HL-60/S4 treated with retinoic acid at 250 ng/mL for 4 days and 3 days (cell line): ENCODE data around the gene BTAF1.
"Not testable (repeated sequence)": the region's sequence is repeated elsewhere in the genome, so short reads cannot be mapped to it uniquely, and the experiment has no call there.

Source experiments
- in situ Hi-C: fragments of 300-500 bp; cut with MboI; formaldehyde crosslinking; loops from 2 replicates; pipeline ENCODE4 v1.7.0; 2022; ENCODE audit warnings: low sequenced_read_pairs

Gene BTAF1

GRCh38 chr10:91976317-91977051, 52.9 kb downstream of the BTAF1 start:
- in situ Hi-C loops, result no loop called here

DNA sequence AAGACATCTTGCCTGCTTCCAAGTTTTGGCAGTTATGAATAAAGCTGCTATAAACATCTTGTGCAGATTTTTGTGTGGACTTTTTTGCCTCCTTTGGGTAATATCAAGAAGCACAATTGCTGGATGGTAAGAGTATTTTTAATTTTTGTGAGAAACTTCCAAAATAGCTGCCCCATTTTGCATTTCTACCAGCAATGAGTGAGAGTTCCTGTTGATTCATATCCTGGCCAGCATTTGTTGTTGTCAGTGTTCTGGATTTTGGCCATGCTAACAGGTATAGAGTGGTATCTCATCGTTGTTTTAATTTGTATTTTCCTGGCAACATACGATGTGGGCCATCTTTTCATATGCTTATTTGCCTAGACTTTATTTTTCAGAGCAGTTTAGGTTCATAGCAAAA, 53.9 kb downstream of the BTAF1 start:
- in situ Hi-C loops, result no loop called here

GRCh38 chr10:91978585-91978984, 55.0 kb downstream of the BTAF1 start:
- in situ Hi-C loops, result no loop called here

- in situ Hi-C loops, result no loop called here
Observed at GRCh38 chr10:91980319-91980718, 56.7 kb downstream of the BTAF1 start.

- in situ Hi-C loops, result no loop called here
Observed at GRCh38 chr10:91983416-91983815, 59.8 kb downstream of the BTAF1 start.

DNA sequence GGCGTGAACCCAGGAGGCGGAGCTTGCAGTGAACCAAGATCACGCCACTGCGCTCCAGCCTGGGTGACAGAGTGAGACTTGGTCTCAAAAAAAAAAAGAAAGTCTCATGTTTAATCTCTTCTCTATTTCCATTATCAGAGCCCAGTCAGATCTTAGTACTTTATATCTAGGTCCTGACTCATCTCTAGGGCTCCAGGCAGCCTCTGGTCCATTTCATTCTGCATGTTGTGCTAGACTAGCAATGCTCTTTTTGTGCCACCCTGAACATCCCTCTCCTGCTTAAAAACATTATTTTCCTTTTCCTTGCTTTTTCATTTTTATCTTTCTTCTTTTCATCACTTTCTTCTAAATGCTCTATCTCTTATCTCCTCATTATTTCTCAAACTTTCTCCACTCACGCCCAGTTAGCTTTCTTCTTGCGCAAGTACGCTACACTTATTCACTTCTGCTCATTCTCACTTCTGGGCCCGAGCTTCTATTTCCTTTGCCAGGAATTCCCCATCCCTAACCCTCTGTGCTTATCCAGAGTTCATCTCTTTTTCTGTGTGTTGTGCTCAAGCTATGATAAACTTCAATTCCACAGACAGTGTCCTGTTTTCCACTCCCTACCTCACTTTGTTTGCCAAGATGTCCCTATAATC, 63.9 kb downstream of the BTAF1 start:
- in situ Hi-C loops, result no loop called here

- in situ Hi-C loops, result no loop called here
Observed at GRCh38 chr10:91992031-91992430, 68.5 kb downstream of the BTAF1 start.

DNA sequence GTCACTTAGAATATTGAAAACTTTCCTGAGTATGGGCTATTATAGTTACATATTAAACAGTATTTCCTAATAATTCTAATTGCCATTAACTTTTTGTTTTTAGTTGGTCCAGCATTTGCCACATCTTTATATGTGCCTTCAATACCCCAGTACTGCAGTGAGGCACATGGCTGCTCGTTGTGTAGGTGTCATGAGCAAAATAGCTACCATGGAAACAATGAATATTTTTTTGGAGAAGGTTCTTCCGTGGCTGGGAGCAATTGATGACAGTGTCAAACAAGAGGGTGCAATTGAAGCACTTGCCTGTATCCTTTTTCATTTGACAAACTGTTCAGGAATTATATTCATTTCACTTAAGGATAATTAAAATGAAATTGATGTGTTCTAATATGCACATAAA, 72.7 kb downstream of the BTAF1 start:
- in situ Hi-C loops, result no loop called here

GRCh38 chr10:92001581-92001980, 78.0 kb downstream of the BTAF1 start:
- in situ Hi-C loops, result no loop called here

GRCh38 chr10:92001995-92002394, 78.4 kb downstream of the BTAF1 start:
- in situ Hi-C loops, result no loop called here

DNA sequence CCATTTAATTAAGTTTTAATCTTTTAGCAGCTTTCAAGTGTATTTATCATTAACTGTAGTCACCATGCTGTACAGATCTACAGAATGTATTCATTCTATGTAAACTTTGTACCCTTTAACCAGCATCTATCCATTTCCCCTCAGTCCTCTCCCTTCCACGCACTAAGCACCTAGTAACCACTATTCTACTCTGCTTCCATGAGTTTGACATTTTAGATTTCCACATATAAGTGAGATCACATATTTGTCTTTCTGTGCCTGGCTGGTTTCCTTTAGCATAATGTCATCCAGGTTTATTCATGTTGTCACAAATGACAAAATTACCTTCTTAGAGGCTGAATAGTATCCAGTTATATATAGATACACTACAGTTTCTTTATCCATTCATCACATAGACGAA, 79.7 kb downstream of the BTAF1 start:
- in situ Hi-C loops, result no loop called here

DNA sequence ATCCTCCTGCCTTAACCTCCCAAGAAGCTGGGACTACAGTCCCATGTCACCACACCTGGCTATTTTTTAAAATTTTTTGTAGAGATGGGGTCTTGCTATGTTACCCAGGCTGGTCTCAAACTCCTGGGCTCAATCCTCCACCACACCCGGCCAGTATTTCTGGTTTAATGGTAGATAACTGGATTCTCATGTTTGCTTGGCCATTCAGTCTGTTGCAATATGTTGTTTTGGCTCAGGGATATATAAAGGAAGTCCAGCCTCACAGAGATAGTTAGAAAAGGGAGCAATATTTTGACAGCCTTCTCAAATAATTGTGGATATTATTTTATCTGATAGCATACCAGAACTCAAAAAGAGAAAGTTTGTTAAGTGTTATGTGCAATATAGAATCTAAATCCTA, 82.4 kb downstream of the BTAF1 start:
- in situ Hi-C loops, result no loop called here

DNA sequence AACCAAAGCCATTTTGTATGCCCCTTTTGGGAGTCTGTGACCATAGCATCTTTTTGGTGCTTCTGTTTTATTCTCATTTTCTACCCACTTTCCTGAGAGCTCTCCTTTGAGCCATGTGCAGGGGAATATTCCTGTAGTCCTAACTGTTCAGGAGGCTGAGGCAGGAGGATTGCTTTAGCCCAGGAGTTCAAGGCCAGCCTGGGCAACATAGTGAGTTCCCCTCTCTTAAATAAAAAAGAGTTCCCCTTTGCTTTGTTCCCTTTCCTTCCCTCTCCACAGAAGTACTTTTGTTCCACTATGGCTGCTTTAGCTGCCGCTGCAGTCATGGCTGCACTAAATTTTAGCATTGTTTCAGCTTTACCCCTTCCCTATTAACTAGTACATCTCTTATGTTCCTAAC, 85.9 kb downstream of the BTAF1 start:
- in situ Hi-C loops, result no loop called here

DNA sequence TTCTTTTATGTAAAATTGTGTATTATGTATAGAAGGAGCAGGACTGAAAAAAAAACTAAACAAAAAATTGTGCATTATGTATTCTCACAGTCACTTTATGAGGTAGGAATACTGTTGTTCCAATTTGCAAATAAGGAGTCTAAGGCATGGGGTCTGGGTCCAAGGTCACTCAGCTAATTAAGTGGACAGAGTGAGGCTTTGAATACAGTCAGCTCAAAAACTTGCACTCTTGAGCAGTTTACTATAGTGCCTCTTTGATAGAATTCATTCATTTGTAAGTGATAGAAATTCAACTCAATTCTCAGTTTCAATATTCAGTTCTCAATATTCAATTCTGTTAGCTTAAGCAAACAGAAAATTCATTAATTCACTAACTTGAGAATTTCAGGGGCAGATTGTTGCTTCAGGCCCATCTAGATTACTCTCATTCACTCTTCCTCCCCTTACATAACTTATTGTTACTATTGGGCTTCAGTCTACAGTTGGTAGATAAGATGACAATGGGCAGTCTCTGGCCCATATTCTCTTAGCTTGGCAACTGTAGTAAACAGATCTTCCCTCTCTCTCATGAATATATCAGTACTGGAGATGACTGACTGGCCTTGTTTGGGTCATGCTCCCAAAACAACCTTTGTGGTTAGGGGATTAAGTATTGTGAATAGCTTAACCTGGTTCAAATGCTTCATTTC, 86.6 kb downstream of the BTAF1 start:
- in situ Hi-C loops, result no loop called here

- in situ Hi-C loops, result no loop called here
Observed at GRCh38 chr10:92011560-92012214, 88.1 kb downstream of the BTAF1 start.

- in situ Hi-C loops, result no loop called here
Observed at GRCh38 chr10:92014620-92015019, 91.0 kb downstream of the BTAF1 start.

DNA sequence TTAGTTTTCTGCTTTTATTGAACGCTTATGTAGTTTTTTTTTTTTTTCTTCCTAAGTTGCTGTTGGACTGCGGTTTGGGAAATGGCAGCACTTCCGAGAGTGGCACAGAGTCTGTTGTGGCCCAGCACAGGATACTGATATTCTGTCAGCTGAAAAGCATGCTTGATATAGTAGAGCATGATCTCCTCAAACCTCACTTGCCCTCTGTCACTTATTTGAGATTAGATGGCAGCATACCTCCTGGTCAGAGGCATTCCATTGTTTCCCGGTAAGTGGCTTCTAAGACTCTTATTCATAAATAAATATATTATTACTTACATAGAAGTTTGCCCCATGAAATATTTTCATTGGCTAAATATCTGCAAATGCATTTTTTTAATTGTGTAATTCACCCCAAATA, 101.1 kb downstream of the BTAF1 start:
- in situ Hi-C loops, result no loop called here

GRCh38 chr10:92025340-92025739, 101.8 kb downstream of the BTAF1 start:
- in situ Hi-C loops, result not testable (repeated sequence)

DNA sequence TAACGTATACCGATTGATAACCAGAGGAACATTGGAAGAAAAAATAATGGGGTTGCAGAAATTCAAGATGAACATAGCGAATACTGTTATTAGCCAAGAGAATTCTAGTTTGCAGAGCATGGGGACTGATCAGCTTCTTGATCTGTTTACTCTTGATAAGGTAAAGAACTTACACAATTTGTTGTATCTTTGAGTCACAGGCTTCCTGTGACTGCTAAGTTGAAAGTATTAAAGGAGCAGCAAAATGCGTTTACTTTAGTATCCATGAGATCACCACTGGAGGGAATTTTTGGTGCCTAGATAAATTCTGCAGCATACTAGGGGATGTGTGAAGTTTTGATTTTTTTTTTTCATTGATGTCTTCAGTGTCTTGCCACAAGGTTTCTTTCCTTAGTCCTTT, 103.6 kb downstream of the BTAF1 start:
- in situ Hi-C loops, result no loop called here

DNA sequence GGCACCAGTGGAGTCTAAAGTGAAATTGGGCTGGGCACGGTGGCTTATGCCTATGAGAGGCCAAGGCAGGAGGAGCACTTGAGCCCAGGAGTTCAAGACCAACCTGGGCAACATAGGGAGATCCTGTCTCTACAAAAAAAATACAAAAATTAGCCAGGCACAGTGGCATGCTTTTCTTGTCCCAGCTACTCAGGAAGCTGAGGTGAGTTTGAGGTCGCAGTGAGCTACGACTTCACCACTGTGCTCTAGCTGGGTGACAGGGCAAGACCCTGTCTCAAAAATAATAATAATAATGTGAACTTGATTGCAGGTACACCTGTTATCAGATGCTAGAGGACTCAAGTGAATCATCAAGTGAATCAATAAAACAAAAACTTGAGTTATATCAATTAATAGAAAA, 108.0 kb downstream of the BTAF1 start:
- in situ Hi-C loops, result no loop called here

DNA sequence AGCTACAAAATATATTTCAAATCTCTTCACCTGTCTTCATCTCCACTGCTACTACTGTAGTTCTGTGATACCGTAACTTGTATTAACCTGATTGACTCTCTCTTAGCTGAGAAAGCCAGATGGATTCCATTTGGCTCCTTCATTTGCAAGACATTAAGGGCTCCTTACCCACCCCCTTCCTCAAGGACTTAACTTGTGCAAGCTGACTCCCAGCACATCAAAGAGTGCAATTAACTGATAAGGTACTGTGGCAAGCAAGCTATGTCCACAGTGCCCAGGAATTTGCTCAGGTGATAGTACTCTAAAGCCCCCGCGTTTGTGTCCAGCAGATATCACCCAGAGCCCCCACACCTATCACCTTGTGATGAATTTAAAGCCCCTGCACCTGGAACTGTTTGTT, 109.5 kb downstream of the BTAF1 start:
- in situ Hi-C loops, result not testable (repeated sequence)

- in situ Hi-C loops, result no loop called here
Observed at GRCh38 chr10:92038949-92039348, 115.4 kb downstream of the BTAF1 start.
